ENCODE results near the gene GCA.

- TF ChIP-seq CTCF (IDR thresholded peaks at IDR 0.05; ENCODE audit: low read depth, low read length), result no peak
- no peak for TF ChIP-seq MAX (IDR thresholded peaks at IDR 0.05; ENCODE audit: low read depth, low read length)
Observed at GRCh38 chr2:162382278-162382677, 38.3 kb downstream of the GCA start.
